Prostate gland (tissue), 2 donors: ENCODE data around the gene PAX4. TPM values are rescaled to one million over a fixed set of nuclear protein-coding genes. Genes with fewer than 3 reads are reported as not detected.

Experiments used
- DNase-seq: peaks from one replicate; pipeline ENCODE4 v3.0.0-alpha.2; 2019; ENCODE audit warnings: low spot score
- H3K27ac ChIP-seq, 2 donors: fragments of 200-600 bp; sonication (generic); 2 replicates each; pipeline ENCODE4 v1.5.1; 2017 to 2019
- H3K27me3 ChIP-seq: fragments of 200-600 bp; sonication (generic); replicated peaks from 2 replicates; pipeline ENCODE4 v1.5.1; 2019; ENCODE audit not compliant: insufficient read depth
- H3K36me3 ChIP-seq, 2 donors: fragments of 200-600 bp; sonication (generic); 1 replicate in 1 of 2; 2 replicates in 1 of 2; pipeline versions ENCODE4 v1.5.1 to v1.8.1; 2017 to 2019
- H3K4me1 ChIP-seq: fragments of 200-600 bp; sonication (generic); replicated peaks from 2 replicates; pipeline ENCODE4 v1.5.1; 2019
- H3K4me3 ChIP-seq, 2 donors: fragments of 200-600 bp; sonication (generic); 2 replicates each; pipeline ENCODE4 v1.5.1; 2017 to 2019
- H3K9me3 ChIP-seq: fragments of 200-600 bp; sonication (generic); 2 replicates; pipeline ENCODE4 v1.5.1; 2017
- CTCF ChIP-seq, 4 experiments: fragments of 200-600 bp in 2 of 4; fragments of 450-650 bp in 2 of 4; sonication (generic) in 2 of 4; IDR thresholded peaks; 1 replicate in 3 of 4; 2 replicates in 1 of 4; pipeline ENCODE4 v1.5.1; 2016 to 2019; ENCODE audit warnings: antibody characterized with exemption in 4 of 4, mild to moderate bottlenecking in 2 of 4, moderate library complexity in 2 of 4
- POLR2A ChIP-seq: fragments of 450-650 bp; IDR thresholded peaks from one replicate; pipeline ENCODE4 v1.6.1; 2016; ENCODE audit warnings: antibody characterized with exemption, mild to moderate bottlenecking
- POLR2AphosphoS5 ChIP-seq: sonication (generic); formaldehyde crosslinking; IDR thresholded peaks from one replicate; pipeline ENCODE4 v1.6.1; 2017; ENCODE audit warnings: antibody characterized with exemption
- WGBS: methylation state at CpG from one replicate; pipeline ENCODE4 v1.1.5; 2018; 5-methylcytosine and 5-hydroxymethylcytosine counted together
- intact Hi-C: fragments of 100-400 bp; cut with DNase I; formaldehyde crosslinking; loops from one replicate; pipeline ENCODE4 v1.14.2; 2022
- total RNA-seq, 2 donors: library from RNA; depleted of rRNA; stranded (reverse); fragments of >200 nt; gene quantifications; one replicate each; pipeline ENCODE4 v1.1.0, GENCODE V29; 2016

PAX4 gene
- total RNA-seq, 2 donors from 2014 or later, result not detected

DNA sequence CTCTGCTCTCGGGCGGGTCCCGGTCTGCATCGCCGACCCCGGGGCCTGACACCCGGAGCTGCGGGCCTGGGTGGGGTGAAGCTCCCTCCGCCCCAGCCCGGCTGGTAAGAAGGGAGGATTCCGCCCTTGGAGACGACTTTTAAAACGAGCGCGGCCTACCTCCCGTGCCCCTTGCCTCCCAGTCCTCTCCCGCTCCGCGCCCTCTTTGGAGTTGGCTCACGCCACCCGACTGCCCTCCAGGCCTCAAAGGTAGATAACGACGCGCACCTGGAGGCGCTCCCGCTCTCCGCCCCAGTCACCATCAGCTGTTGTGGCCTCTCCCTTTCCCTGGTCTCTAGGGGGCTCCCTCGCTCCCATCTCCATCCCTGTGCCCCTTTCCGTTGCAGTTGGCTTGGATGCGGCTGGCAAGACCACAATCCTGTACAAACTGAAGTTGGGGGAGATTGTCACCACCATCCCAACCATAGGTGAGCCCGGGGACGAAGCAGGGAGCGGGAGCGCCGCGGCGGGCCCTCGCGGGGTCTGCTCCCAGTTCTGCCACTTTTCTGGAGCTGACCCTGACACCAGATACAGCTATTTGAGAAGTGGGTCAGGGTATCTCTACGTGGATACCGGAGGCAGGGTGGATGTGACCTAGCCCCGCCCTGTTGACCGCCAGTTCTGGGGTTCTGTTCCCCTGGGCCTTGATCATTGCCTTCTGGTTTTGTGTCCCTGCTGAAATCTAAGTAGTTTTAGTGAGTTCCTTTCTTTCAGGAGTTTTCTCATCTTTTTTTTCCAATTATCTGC lies 29.1 kb downstream of the PAX4 start:
- H3K27ac ChIP-seq, result peak overlapping the region; percentile 91 to 95
- peak; percentile 62 for DNase-seq
- TF ChIP-seq POLR2A, result no peak
- TF ChIP-seq POLR2AphosphoS5, result peak; percentile 36
- peak in 3 of 4 experiments; percentile 28 to 53 (median 29) for TF ChIP-seq CTCF (IDR thresholded peaks at IDR 0.05)
- H3K4me3 ChIP-seq, result peak overlapping the region; percentile 93 to 99
- intact Hi-C loops, result loop anchor here (2.0 to 10.0 kb wide), 3 partner anchors 62 to 446 kb away; partner anchors contain the start of genes LRRC4 and ZNF800
- WGBS, result 3% methylated on average over 43 of the region's 43 CpGs
- no peaks in the 10 kb centered on the region for H3K9me3 ChIP-seq
- peaks cover 0 to 9% of the 10 kb centered on the region in 2 donors for H3K36me3 ChIP-seq
- H3K27me3 ChIP-seq, result no peaks in the 10 kb centered on the region
- peaks cover 14% of the 10 kb centered on the region for H3K4me1 ChIP-seq

- Histone ChIP-seq H3K27me3 (no peaks in the 10 kb centered on the region), H3K4me1 (peaks cover 18% of the 10 kb centered on the region), H3K36me3 (peaks cover 0 to 9% of the 10 kb centered on the region in 2 donors), H3K9me3 (no peaks in the 10 kb centered on the region), H3K27ac (peak within 1 kb of the TSS; percentile 91 to 95), H3K4me3 (peak within 1 kb of the TSS; percentile 93 to 99)
- peak; percentile 64 for TF ChIP-seq POLR2A
- TF ChIP-seq POLR2AphosphoS5, result peak; percentile 60
- TF ChIP-seq CTCF (IDR thresholded peaks at IDR 0.05), result no peak
- DNase-seq, result peak; percentile 86
- intact Hi-C loops, result loop anchor here (2.0 to 10.0 kb wide), 3 partner anchors 63 to 447 kb away; partner anchors contain the start of genes LRRC4 and ZNF800
- under 1% methylated on average over 34 of the region's 77 CpGs for WGBS
These were observed 29.8 kb downstream of the PAX4 start, which contains the start of gene ARF5 for GRCh38 chr7:127588019-127588696. Gene ARF5, plus strand, starts transcription at chr7:127588411. Its CDS starts 88 bp downstream, at chr7:127588499.

DNA sequence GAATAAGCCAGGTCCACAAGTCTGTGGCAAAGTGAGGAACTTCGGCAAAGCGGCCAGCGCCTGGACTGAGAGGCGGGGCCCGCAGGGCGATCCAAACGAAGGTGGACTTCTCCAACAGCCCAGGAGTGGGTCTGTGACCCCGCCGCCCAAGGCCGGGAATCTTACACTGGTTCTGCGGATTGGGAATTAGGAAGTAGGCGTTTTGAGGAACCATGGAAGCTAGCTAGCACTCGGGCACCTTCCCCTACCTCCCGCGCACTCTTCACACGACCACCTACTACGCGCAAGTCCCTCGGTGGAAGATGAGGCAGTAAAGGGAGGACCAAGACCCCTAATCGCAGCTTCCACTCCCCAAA lies 30.3 kb downstream of the PAX4 start:
- peak overlapping the region; percentile 93 to 99 for H3K4me3 ChIP-seq
- no peaks in the 10 kb centered on the region for H3K27me3 ChIP-seq
- no peaks in the 10 kb centered on the region for H3K9me3 ChIP-seq
- intact Hi-C loops, result loop anchor here (2.0 to 10.0 kb wide), 3 partner anchors 63 to 447 kb away; partner anchors contain the start of genes LRRC4 and ZNF800
- DNase-seq, result no peak
- H3K4me1 ChIP-seq, result peaks cover 18% of the 10 kb centered on the region
- peaks cover 0 to 9% of the 10 kb centered on the region in 2 donors for H3K36me3 ChIP-seq
- TF ChIP-seq POLR2AphosphoS5 (no peak), CTCF (IDR thresholded peaks at IDR 0.05) (no peak), POLR2A (no peak)
- H3K27ac ChIP-seq, result peak overlapping the region; percentile 91 to 95
- 57% methylated on average over 20 of the region's 20 CpGs for WGBS

DNA sequence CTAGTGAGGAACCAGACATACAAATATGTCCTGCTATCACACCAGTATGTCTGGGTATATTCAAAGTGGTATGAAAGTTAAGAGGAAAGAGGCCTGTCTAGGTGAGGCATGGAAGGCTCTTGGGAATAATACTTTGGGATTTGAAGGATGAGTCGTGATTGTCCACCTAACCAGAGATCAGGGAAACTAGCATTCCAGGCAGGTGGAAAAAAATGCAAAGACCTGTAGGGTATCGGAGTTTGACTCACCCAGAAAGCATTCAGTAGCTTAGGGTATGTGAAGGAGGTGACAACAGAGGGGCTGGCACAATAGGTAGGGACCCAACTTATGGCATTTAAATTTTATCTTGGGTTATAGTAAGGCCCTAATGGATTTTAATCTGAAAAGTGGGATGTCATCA lies 31.6 kb downstream of the PAX4 start:
- no peak for DNase-seq
- H3K27ac ChIP-seq, result no peak overlapping the region
- intact Hi-C loops, result loop anchor here (5.0 to 10.0 kb wide), 2 partner anchors 194 to 448 kb away; partner anchors contain the start of genes LRRC4 and ZNF800
- H3K4me1 ChIP-seq, result peaks cover 18% of the 10 kb centered on the region
- 91% methylated on average over 2 of the region's 2 CpGs for WGBS
- H3K27me3 ChIP-seq, result no peaks in the 10 kb centered on the region
- H3K4me3 ChIP-seq, result no peak overlapping the region
- TF ChIP-seq CTCF (IDR thresholded peaks at IDR 0.05) (no peak), POLR2A (no peak), POLR2AphosphoS5 (no peak)
- no peaks in the 10 kb centered on the region for H3K9me3 ChIP-seq
- peaks cover 0 to 14% of the 10 kb centered on the region in 2 donors for H3K36me3 ChIP-seq
